DOHH2 (cell line): ENCODE results near the gene APLF.
"Not testable (repeated sequence)": the region's sequence is repeated elsewhere in the genome, so short reads cannot be mapped to it uniquely, and the experiment has no call there.

Experiments
- H3F3A ChIP-seq: fragments of 200-600 bp; sonication (generic), shearing (Covaris generic); 2 replicates; pipeline ENCODE4 v1.6.0; 2016; ENCODE audit warnings: antibody characterized with exemption, mild to moderate bottlenecking; ENCODE audit not compliant: control insufficient read depth, insufficient read depth
- H3K27ac ChIP-seq: fragments of 200-600 bp; sonication (generic); 2 replicates; pipeline ENCODE4 v1.5.1; 2014; ENCODE audit warnings: low read depth, mild to moderate bottlenecking, low read length, moderate library complexity
- H3K27me3 ChIP-seq: fragments of 200-600 bp; sonication (generic); 2 replicates; pipeline ENCODE4 v1.6.1; 2014; ENCODE audit warnings: mild to moderate bottlenecking, low read length, mixed read lengths; ENCODE audit not compliant: control insufficient read depth
- H3K36me3 ChIP-seq: fragments of 200-600 bp; sonication (generic); 2 replicates; pipeline ENCODE4 v1.6.1; 2014; ENCODE audit warnings: mild to moderate bottlenecking, low read length, moderate library complexity, mixed read lengths; ENCODE audit not compliant: control insufficient read depth
- H3K4me1 ChIP-seq: fragments of 200-600 bp; sonication (generic); 2 replicates; pipeline ENCODE4 v1.6.1; 2014; ENCODE audit warnings: mild to moderate bottlenecking, low read length, mixed read lengths; ENCODE audit not compliant: control insufficient read depth
- H3K4me2 ChIP-seq: fragments of 200-600 bp; sonication (generic); 2 replicates; pipeline ENCODE4 v1.6.0; 2014; ENCODE audit warnings: mild to moderate bottlenecking, low read length, moderate library complexity
- H3K4me3 ChIP-seq: fragments of 200-600 bp; sonication (generic); 2 replicates; pipeline ENCODE4 v1.5.1; 2014; ENCODE audit warnings: mild to moderate bottlenecking, low read length, mixed read lengths
- H3K79me2 ChIP-seq: fragments of 200-600 bp; sonication (generic); 2 replicates; pipeline ENCODE4 v1.6.1; 2014; ENCODE audit warnings: mild to moderate bottlenecking, low read length, mixed read lengths; ENCODE audit not compliant: control insufficient read depth
- H3K9me2 ChIP-seq: fragments of 200-600 bp; sonication (generic); replicated peaks from 2 replicates; pipeline ENCODE4 v1.6.1; 2014; ENCODE audit warnings: mild to moderate bottlenecking, low read length, mixed read lengths; ENCODE audit not compliant: control insufficient read depth
- H3K9me3 ChIP-seq: fragments of 200-600 bp; sonication (generic); 2 replicates; pipeline ENCODE4 v1.6.1; 2014; ENCODE audit warnings: antibody characterized with exemption, low read length, mixed read lengths; ENCODE audit not compliant: control insufficient read depth, insufficient read depth
- H4K20me1 ChIP-seq: fragments of 200-600 bp; sonication (generic); 2 replicates; pipeline ENCODE4 v1.6.0; 2014; ENCODE audit warnings: low read depth, mild to moderate bottlenecking, antibody characterized with exemption, low read length, moderate library complexity; ENCODE audit not compliant: control insufficient read depth, insufficient read depth
- EZH2phosphoT487 ChIP-seq: fragments of 200-600 bp; sonication (generic); IDR thresholded peaks from 2 replicates; pipeline ENCODE4 v1.6.1; 2017; ENCODE audit warnings: borderline replicate concordance, mild to moderate bottlenecking, antibody characterized with exemption, low read length, moderate library complexity, mixed read lengths
- TF ChIP-seq, protein P1 (sequence below): fragments of 200-600 bp; sonication (generic); IDR thresholded peaks from one replicate; pipeline ENCODE4 v1.5.1; 2014; ENCODE audit warnings: antibody characterized with exemption, mild to moderate bottlenecking, low read depth, low read length; ENCODE audit not compliant: poor library complexity, severe bottlenecking

Gene APLF

DNA sequence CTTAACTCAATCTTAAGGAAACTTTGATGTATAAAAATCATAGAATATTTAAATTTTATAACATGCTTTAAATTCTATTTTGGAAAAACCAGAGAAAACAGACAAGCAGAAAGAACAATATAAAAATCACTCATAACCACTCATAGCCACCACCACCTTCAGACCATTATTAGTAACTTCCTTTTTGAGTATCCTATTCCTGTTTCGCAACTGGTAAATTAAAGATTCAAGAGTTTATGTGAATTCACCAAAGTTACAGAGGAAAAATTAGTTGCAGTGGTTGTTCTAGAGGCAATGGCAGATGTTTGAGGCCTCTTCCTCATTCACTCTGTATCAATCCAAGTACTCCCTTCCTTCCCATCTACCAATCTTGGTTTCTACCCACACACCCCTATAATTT is 126.7 kb downstream of the APLF start:
- Histone ChIP-seq H3K27ac (no peak overlapping the region), H3K27me3 (no peaks in the 10 kb centered on the region), H3K36me3 (no peaks in the 10 kb centered on the region), H4K20me1 (no peaks in the 10 kb centered on the region), H3K79me2 (no peaks in the 10 kb centered on the region), H3K4me3 (no peak overlapping the region), H3F3A (no peaks in the 10 kb centered on the region), H3K4me1 (peaks cover 12% of the 10 kb centered on the region), H3K9me3 (no peaks in the 10 kb centered on the region), H3K9me2 (no peaks in the 10 kb centered on the region), H3K4me2 (no peak overlapping the region)
- TF ChIP-seq, protein P1, sequence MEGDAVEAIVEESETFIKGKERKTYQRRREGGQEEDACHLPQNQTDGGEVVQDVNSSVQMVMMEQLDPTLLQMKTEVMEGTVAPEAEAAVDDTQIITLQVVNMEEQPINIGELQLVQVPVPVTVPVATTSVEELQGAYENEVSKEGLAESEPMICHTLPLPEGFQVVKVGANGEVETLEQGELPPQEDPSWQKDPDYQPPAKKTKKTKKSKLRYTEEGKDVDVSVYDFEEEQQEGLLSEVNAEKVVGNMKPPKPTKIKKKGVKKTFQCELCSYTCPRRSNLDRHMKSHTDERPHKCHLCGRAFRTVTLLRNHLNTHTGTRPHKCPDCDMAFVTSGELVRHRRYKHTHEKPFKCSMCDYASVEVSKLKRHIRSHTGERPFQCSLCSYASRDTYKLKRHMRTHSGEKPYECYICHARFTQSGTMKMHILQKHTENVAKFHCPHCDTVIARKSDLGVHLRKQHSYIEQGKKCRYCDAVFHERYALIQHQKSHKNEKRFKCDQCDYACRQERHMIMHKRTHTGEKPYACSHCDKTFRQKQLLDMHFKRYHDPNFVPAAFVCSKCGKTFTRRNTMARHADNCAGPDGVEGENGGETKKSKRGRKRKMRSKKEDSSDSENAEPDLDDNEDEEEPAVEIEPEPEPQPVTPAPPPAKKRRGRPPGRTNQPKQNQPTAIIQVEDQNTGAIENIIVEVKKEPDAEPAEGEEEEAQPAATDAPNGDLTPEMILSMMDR = no peak
- TF ChIP-seq EZH2phosphoT487 = no peak

DNA sequence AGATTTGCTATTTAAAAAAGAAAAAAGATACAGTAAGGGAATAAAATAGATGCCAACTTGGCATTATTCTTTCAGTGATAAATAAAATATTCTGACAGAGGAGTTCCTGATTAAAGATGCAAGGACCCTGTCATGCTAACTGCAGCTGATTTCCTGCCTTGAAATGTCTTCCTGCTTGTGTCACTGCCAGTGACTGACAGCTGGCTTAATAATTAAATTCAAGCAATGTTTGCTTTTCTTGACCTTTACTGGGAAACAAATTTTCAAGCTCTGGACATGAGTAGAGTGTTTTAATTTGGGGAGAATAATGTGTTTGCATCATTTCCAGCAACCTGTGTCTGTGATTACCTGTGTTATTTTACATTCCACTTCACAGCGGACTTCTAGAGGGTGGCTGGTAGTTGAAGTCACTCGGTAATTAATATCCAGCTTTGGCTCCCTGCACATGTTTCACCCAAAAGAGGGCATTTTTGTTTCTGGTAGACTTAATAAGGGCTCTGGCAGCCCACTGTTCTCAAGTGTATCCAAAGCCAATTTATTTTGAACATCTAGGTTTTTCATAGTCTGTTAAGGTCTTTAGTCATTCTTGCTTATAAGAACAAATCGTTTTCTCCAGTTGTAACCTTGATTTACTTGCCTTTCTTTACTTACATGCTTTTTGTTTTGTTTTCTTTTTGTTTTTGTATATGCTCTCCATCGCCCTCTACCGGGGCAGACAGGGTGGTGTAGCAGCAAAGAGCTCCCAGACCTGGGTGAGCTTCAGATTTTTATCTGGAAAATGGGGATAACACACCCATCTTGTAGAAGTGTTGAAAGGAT is 127.5 kb downstream of the APLF start:
- H3K4me3 ChIP-seq = no peak overlapping the region
- H3K36me3 ChIP-seq = no peaks in the 10 kb centered on the region
- H3K9me2 ChIP-seq = no peaks in the 10 kb centered on the region
- no peaks in the 10 kb centered on the region for H3K9me3 ChIP-seq
- no peak overlapping the region for H3K27ac ChIP-seq
- H3F3A ChIP-seq = no peaks in the 10 kb centered on the region
- H4K20me1 ChIP-seq = no peaks in the 10 kb centered on the region
- no peaks in the 10 kb centered on the region for H3K27me3 ChIP-seq
- H3K4me1 ChIP-seq = peaks cover 12% of the 10 kb centered on the region
- TF ChIP-seq EZH2phosphoT487 = no peak
- TF ChIP-seq, protein P1 = peak; percentile 96
- no peaks in the 10 kb centered on the region for H3K79me2 ChIP-seq
- peak overlapping the region; percentile 23; the same call in 1 of the 2 replicates for H3K4me2 ChIP-seq

DNA sequence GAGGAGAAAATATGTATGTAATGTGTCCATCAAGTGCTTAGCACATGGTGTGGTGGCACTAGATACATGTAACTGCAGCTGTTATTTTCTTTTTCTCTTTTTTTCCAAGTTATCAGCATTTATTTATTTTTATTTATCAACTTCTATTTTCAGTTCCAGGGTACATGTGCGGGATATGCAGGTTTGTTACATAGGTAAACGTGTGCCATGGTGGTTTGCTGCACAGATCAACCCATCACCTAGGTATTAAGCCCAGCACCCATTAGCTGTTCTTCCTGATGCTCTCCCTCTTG is 128.1 kb downstream of the APLF start:
- not testable (repeated sequence) for H3K79me2 ChIP-seq, H3F3A ChIP-seq, H3K9me2 ChIP-seq

DNA sequence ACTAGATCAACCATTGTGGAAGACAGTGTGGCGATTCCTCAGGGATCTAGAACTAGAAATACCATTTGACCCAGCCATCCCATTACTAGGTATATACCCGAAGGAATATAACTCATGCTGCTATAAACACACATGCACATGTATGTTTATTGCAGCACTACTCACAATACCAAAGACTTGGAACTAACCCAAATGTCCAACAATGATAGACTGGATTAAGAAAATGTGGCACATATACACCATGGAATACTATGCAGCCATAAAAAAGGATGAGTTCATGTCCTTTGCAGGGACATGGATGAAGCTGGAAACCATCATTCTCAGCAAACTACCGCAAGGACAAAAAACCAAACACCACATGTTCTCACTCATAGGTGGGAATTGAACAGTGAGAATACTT is 133.1 kb downstream of the APLF start:
- not testable (repeated sequence) for H3K4me1 ChIP-seq, H3K27ac ChIP-seq, H3K36me3 ChIP-seq, H3K4me2 ChIP-seq, H3K4me3 ChIP-seq, H3K9me2 ChIP-seq, H3K27me3 ChIP-seq, H3K79me2 ChIP-seq, H3F3A ChIP-seq, H4K20me1 ChIP-seq
- peaks cover 11% of the 10 kb centered on the region for H3K9me3 ChIP-seq

More for the DNA sequence above, 128.1 kb downstream of the APLF start:
- not testable (repeated sequence) for H3K4me3 ChIP-seq, H4K20me1 ChIP-seq, H3K27ac ChIP-seq, H3K4me2 ChIP-seq, H3K27me3 ChIP-seq, H3K36me3 ChIP-seq, H3K9me3 ChIP-seq
- H3K4me1 ChIP-seq = peaks cover 12% of the 10 kb centered on the region
